Choroid plexus epithelial cell (primary cell): ENCODE measurements around the gene MAPKBP1.

ENCODE experiments used
- DNase-seq: peaks from one replicate; pipeline ENCODE4 v3.0.0-alpha.2; 2010; ENCODE audit warnings: low read depth
- H3K4me3 ChIP-seq: 2 replicates; pipeline ENCODE4 v1.5.1; 2011; ENCODE audit warnings: low read depth, mild to moderate bottlenecking, control low read depth, low read length, moderate library complexity
- CTCF ChIP-seq: conservative IDR thresholded peaks from 2 replicates; pipeline ENCODE4 v1.5.1; 2011; ENCODE audit warnings: low read depth, mild to moderate bottlenecking, control low read depth, inconsistent platforms, low read length, moderate library complexity

MAPKBP1 gene

GRCh38 chr15:41869770-41870688 lies 95.7 kb downstream of the MAPKBP1 start:
- DNase-seq = no peak
- no peak overlapping the region for H3K4me3 ChIP-seq
- TF ChIP-seq CTCF = no peak

- no peak for TF ChIP-seq CTCF
- no peak overlapping the region for H3K4me3 ChIP-seq
- DNase-seq = peak; percentile 84
These were observed 96.4 kb downstream of the MAPKBP1 start for GRCh38 chr15:41870689-41871081.

DNA sequence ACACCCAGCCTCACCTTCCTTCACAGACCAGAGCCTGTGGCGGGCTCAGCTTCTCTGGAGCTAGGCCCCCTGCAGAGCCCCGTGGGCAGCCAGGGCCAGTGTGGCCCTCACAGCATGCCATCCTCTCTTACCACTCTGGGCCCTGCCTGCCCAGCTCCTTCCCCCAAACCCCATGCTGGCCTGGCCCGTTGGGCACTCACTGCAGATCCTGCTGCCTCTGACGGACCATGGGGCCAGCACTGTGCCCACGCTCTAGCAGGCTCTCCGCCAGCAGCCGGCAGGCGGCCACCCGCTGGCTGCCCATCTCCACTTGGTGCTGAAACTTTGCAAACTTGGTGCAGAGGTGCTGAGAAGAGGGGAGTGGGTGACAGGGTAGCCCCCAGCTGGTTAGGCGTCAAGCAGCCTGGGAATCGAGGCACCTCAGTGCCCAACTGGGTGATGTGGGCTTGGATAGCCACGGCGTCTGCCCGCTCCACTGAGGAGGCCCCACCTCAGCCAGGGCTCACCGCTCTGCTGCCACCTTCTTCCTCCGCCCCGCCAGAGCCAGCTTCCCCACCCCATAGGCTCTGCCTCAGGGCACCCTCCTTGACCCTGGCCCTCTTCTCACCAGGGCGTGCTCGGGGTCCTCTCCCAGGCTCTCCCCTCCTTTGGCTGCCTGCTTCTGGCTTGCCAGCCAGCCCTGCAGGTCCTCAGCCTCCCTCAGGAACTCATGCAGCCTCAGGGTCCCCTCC lies 97.1 kb downstream of the MAPKBP1 start:
- H3K4me3 ChIP-seq = no peak overlapping the region
- no peak for TF ChIP-seq CTCF
- DNase-seq = no peak

DNA sequence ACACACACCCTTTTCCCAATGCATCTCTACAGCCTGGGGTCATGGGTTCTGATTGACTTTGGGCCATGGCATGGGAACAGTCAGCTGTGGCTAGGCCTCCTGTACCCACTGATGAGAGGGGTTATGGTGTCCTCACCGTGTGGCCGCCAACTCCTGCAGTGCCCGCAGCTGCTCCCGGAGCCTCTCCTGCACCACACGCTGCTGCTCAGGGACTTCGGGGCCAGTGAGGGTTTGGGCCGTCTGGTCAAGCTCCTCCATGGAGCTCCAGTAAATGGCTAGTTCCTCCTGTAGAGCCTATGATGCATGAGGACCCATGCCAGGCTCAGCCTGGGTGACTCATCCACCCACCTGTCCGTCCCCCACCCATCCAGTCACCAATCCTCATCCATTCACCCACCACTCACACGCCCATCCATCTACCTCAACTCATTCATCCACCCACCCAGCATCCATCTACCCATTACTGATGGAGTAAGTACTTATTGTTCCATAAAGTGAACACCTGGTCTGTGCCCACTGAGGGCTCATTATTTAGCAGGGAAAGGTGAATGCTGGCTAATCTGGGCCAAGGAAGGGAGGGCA lies 98.0 kb downstream of the MAPKBP1 start:
- TF ChIP-seq CTCF = no peak
- H3K4me3 ChIP-seq = no peak overlapping the region
- DNase-seq = no peak

DNA sequence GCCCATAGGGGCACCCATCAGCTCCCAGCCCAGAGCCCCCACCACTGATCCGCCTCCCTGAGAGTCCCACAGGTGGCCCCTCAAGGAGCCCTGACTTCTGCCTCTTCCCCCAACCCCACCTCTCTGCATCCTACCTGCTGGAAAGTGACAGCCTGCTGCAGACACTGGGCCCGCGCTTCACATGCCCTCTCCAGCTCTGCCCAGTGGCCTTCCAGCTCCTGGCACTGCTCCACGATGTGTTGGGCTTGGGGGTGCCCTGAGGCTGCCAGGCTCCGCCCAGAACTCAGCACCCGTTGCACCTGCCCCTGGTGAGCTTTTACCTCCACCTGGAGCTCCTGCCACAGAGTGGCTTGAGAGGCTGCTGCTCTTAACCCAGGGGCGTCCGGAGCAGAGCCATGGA lies 99.4 kb downstream of the MAPKBP1 start:
- TF ChIP-seq CTCF = no peak
- DNase-seq = no peak
- no peak overlapping the region for H3K4me3 ChIP-seq

DNA sequence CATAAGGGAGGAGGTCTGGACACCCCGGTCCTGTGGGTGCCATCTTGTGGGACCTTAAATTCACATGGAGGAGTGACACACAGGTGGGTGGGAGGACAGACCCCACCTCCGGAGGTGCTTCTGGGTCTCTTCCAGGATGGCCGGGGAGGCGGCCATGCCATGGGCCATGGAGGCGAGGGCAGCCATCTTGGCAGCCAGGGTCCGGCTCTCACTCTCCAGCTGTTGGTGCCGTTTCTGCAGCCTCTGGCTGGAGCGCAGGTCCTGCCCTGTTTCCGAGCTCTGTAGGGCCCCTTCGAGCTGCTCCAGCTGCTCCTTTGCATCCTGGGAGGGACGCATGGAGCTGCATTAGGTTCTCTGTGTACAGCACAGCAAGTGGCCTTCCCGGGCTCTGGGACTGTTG lies 100.5 kb downstream of the MAPKBP1 start:
- H3K4me3 ChIP-seq = no peak overlapping the region
- no peak for TF ChIP-seq CTCF
- no peak for DNase-seq
